DOHH2 (cell line): ENCODE results near the gene GPR132.

Source experiments
- EZH2phosphoT487 ChIP-seq: fragments of 200-600 bp; sonication (generic); IDR thresholded peaks from 2 replicates; pipeline ENCODE4 v1.6.1; 2017; ENCODE audit warnings: borderline replicate concordance, mild to moderate bottlenecking, antibody characterized with exemption, low read length, moderate library complexity, mixed read lengths
- TF ChIP-seq, protein P1 (sequence below): fragments of 200-600 bp; sonication (generic); IDR thresholded peaks from one replicate; pipeline ENCODE4 v1.5.1; 2014; ENCODE audit warnings: antibody characterized with exemption, mild to moderate bottlenecking, low read depth, low read length; ENCODE audit not compliant: poor library complexity, severe bottlenecking

GRCh38 chr14:105015905-105016304, 49.3 kb downstream of the GPR132 start:
- TF ChIP-seq, protein P1, sequence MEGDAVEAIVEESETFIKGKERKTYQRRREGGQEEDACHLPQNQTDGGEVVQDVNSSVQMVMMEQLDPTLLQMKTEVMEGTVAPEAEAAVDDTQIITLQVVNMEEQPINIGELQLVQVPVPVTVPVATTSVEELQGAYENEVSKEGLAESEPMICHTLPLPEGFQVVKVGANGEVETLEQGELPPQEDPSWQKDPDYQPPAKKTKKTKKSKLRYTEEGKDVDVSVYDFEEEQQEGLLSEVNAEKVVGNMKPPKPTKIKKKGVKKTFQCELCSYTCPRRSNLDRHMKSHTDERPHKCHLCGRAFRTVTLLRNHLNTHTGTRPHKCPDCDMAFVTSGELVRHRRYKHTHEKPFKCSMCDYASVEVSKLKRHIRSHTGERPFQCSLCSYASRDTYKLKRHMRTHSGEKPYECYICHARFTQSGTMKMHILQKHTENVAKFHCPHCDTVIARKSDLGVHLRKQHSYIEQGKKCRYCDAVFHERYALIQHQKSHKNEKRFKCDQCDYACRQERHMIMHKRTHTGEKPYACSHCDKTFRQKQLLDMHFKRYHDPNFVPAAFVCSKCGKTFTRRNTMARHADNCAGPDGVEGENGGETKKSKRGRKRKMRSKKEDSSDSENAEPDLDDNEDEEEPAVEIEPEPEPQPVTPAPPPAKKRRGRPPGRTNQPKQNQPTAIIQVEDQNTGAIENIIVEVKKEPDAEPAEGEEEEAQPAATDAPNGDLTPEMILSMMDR: no peak
- no peak for TF ChIP-seq EZH2phosphoT487
